ENCODE results near the gene ELOVL7.
"Not testable (repeated sequence)": the region's sequence is repeated elsewhere in the genome, so short reads cannot be mapped to it uniquely, and the experiment has no call there.

ELOVL7 gene

DNA sequence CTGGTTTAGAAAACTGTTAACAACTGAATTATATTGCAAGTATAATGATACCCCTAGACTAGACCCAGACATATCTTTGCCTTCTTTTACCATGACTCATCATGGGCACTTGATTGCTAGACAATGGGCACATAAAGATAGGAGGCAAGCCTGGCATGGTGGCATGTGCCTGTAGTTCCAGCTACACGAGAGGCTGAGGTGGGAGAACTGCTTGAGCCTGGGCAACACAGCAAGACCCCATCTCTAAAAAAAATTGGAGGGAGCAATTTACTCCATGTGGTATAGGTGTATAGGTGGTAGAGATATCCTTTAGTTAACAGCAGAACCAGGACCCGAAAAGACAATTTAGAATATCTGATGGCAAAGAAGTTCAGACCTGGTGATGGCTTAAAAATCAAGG is 51.6 kb downstream of the ELOVL7 start:
- no peak for DNase-seq

DNA sequence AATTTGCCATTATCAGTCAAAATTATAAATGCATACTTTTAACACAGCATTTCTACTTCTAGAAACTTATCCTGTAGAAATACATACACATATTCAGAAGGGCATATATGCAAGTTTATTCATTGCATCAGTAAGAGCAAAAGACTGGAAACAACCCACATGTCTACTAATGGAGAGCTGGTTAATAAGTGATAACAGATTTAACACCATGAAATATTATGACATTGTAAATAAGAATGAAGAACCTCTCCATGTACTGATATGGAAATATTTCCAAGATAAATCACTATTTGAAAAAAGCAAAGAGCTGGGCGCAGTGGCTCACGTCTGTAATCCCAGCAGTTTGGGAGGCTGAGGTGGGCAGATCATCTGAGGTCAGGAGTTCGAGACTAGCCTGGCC is 54.5 kb downstream of the ELOVL7 start:
- DNase-seq, result no peak

GRCh38 chr5:60788863-60789513 is 55.1 kb downstream of the ELOVL7 start:
- DNase-seq, result no peak

DNA sequence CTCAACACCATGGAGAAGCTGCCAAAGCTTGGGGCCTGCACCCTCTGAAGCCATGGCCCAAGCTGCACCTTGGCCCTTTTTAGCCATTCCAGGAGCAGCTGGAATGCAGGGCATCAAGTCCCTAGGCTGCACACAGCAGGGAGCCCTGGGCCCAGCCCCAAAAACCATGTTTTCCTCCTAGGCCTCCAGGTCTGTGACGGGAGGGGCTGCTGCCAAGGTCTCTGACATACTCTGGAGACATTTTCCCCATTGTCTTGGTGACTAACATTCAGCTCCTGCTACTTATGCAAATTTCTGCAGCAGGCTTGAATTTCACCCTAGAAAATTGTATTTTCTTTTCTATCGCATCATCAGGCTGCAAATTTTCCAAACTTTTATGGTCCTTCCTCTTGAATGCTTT is 64.6 kb downstream of the ELOVL7 start:
- DNase-seq, result no peak

- DNase-seq, result no peak
These were observed 67.7 kb downstream of the ELOVL7 start for GRCh38 chr5:60776343-60776742.

- no peak for DNase-seq
These were observed 78.9 kb downstream of the ELOVL7 start for GRCh38 chr5:60765019-60765709.

DNA sequence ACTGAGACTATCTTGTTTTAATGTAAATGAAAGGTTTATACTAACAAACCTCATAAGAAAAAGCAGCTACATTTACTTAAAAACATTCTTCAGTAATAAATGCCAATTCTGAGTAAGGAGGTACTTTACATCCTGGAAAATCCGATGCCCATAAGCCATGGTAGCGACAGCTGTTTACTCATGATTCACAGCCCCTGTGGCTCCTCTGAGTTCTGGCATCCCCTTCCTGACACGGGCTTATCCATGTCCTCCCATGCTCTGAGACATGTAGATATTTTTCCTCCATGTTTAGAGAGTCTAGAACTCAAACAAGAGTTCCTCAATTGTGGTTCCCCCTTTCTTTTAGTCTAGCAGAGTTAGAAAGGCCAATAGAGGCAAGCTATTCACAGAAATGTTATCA is 81.0 kb downstream of the ELOVL7 start:
- DNase-seq, result peak; percentile 33

GRCh38 chr5:60754495-60754894 is 89.6 kb downstream of the ELOVL7 start:
- DNase-seq, result no peak

GRCh38 chr5:60744682-60745081 is 99.4 kb downstream of the ELOVL7 start:
- DNase-seq, result no peak

DNA sequence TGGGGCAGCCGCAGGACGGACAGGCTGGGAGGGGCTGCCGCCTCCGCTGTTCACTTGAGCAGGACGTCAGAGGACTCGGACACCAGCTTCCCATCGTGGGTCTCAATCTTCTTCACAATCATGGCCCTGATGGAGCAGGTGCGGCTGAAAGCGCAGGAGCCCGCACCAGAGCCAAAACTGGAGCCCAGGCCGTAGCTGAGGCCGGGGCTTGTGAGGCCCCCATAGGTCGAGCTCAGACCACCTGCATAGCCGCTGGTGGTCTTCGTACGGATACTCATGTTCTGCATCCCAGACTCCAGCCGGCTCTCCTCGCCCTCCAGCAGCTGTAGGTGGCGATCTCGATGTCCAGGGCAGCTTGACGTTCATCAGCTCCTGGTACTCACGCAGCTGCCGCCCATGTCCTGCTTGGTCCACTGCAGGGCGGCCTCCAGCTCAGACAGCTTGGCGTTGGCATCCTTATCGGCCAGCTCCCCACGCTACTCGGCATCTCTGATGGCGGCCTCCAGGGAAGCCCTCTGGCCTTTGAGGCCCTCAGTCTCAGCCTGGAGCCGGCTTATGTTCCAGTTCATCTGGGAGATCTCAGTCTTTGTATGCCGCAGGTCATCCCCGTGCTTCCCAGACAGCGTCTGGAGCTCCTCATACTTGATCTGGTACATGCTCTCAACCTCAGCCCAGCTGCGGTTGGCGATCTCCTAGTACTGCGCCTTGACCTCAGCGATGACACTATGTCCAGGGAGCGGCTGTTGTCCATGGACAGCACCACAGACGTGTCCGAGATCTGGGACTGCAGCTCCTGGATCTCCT is 100.4 kb downstream of the ELOVL7 start:
- no peak for DNase-seq

DNA sequence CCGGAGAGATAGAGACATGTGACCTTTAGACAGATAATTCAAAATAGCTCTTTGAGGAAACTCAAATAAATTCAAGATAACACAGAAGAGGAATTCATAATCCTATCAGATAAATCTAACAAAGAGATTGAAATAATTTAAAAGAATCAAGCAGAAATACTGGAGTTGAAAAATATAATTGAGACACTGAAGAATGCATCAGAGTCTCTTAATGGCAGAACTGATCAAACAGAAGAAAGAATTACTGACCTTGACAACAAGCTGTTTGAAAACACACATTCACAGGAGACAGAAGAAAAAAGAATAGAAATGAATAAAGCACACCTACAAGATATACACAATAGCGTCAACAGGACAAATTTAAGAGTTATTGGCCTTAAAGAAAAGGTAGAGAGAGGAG is 103.7 kb downstream of the ELOVL7 start:
- no peak for DNase-seq

GRCh38 chr5:60738933-60739332 is 105.1 kb downstream of the ELOVL7 start:
- no peak for DNase-seq

GRCh38 chr5:60738461-60738860 is 105.6 kb downstream of the ELOVL7 start:
- DNase-seq, result no peak

- DNase-seq, result not testable (repeated sequence)
These were observed 113.2 kb downstream of the ELOVL7 start for GRCh38 chr5:60730858-60731257.

- no peak for DNase-seq
These were observed 116.9 kb downstream of the ELOVL7 start for GRCh38 chr5:60727033-60727679.

DNA sequence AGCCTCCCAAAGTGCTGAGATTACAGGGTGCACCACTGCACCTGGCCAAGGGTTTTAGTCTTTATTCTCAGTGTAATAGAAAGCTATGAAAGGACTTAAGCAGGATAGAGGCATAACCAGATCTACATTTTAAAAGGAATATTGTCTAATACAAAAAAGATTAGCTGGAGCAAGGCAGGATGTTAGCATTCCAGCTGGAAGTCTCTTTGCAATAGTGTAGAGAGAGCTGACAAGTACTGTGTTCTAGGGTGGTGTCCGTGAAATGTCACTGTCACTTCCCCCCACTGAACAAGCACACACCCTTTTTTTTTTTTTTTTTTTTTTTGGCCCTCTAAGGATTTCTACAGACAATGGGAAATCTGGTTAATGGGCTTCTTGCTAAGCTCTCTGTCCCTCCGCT is 119.9 kb downstream of the ELOVL7 start:
- no peak for DNase-seq

DNA sequence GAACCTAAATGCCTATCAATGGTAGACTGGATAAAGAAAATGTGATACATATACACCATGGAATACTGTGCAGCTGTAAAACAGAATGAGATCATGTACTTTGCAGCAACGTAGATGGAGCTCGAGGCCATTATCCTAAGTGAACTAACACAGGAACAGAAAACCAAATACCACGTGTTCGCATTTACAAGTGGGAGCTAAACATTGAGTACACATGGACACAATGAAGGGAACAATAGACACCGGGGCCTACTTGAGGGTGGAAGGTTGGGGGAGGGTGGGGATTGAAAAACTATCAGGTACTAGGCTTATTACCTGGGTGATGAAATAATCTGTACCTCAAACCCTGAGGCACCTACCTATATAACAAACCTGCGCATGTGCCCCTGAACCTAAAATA is 121.7 kb downstream of the ELOVL7 start:
- no peak for DNase-seq

DNA sequence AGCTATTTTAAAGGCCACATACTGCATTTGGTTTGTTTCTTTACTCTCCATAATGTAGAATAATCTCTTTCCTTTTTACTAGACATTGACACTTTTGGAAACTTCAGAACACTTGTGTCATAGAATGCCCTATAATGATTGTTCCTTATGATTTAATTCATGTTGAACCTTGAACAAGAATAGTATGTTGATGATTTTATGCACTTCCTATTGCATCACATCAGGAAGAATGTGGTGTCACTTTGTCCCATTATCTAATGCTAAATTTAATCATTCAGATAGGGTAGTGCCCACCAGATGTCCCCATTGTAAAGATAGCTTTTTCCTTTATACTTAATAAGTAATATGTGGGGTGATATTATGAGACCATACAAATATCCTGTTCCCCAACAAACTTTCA is 124.7 kb downstream of the ELOVL7 start:
- DNase-seq, result no peak

- no peak for DNase-seq
These were observed 125.7 kb downstream of the ELOVL7 start for GRCh38 chr5:60718166-60718892.

GRCh38 chr5:60715201-60715928 is 128.7 kb downstream of the ELOVL7 start:
- DNase-seq, result not testable (repeated sequence)

- no peak for DNase-seq
These were observed 131.1 kb downstream of the ELOVL7 start for GRCh38 chr5:60712950-60713349.

DNA sequence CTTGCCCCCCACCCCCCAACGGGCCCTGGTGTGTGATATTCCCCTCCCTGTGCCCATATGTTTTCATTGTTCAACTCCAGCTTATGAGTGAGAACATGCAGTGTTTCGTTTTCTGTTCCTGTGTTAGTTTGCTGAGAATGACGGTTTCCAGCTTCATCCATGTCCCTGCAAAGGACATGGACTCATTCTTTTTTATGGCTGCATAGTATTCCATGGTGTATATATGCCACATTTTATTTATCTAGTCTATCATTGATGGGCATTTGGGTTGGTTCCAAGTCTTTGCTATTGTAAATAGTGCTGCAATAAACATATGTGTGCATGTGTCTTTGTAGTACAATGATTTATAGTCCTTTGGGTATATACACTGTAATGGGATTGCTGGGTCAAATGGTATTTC is 132.2 kb downstream of the ELOVL7 start:
- DNase-seq, result not testable (repeated sequence)
